Right atrium auricular region (tissue), 2 donors: ENCODE measurements around the gene AFF1. TPM values are rescaled to one million over a fixed set of nuclear protein-coding genes. Genes with fewer than 3 reads are reported as not detected.

Experiments used
- DNase-seq: peaks from one replicate; pipeline ENCODE4 v3.0.0-alpha.2; 2019; ENCODE audit warnings: low spot score
- H3K27ac ChIP-seq, 2 donors: fragments of 200-600 bp; sonication (generic); 1 replicate in 1 of 2; 2 replicates in 1 of 2; pipeline ENCODE4 v1.5.1; 2016 to 2019
- H3K27me3 ChIP-seq, 2 donors: fragments of 200-600 bp; sonication (generic); one replicate each; pipeline versions ENCODE4 v1.5.1 to v1.6.0; 2017 to 2019
- H3K36me3 ChIP-seq: fragments of 200-600 bp; sonication (generic); one replicate; pipeline ENCODE4 v1.5.1; 2016
- H3K4me1 ChIP-seq, 2 donors: fragments of 200-600 bp; sonication (generic); one replicate each; pipeline versions ENCODE4 v1.5.1 to v1.6.0; 2017 to 2019
- H3K4me3 ChIP-seq, 2 donors: fragments of 200-600 bp; sonication (generic); 1 replicate in 1 of 2; 2 replicates in 1 of 2; pipeline ENCODE4 v1.5.1; 2017 to 2019; ENCODE audit warnings: mild to moderate bottlenecking in 1 of 2, moderate library complexity in 1 of 2
- H3K9me3 ChIP-seq, 2 donors: fragments of 200-600 bp; sonication (generic); one replicate each; pipeline ENCODE4 v1.5.1; 2019
- CTCF ChIP-seq, 2 donors: fragments of 200-600 bp; sonication (generic); IDR thresholded peaks; one replicate each; pipeline ENCODE4 v1.5.1; 2019; ENCODE audit warnings: antibody characterized with exemption in 2 of 2
- total RNA-seq, 2 donors: library from RNA; depleted of rRNA; stranded (reverse); fragments of >200 nt; gene quantifications; one replicate each; pipeline ENCODE4 v1.1.0, GENCODE V29; 2016

AFF1 gene
- total RNA-seq, 2 donors from 2014 or later = 59.2 to 73.5 TPM

- no peak for DNase-seq
- H3K4me1 ChIP-seq = peaks cover 0 to 34% of the 10 kb centered on the region in 2 donors
- H3K9me3 ChIP-seq = no peaks in the 10 kb centered on the region
- H3K27me3 ChIP-seq = no peaks in the 10 kb centered on the region
- no peak overlapping the region for H3K27ac ChIP-seq
- H3K36me3 ChIP-seq = peaks cover 22% of the 10 kb centered on the region
- H3K4me3 ChIP-seq = no peak overlapping the region
- TF ChIP-seq CTCF (IDR thresholded peaks at IDR 0.05) = no peak
These were observed 162.3 kb downstream of the AFF1 start for GRCh38 chr4:87097075-87097474.

GRCh38 chr4:87100168-87100567 is 165.4 kb downstream of the AFF1 start:
- no peak for DNase-seq
- no peak for TF ChIP-seq CTCF (IDR thresholded peaks at IDR 0.05)
- no peaks in the 10 kb centered on the region for H3K27me3 ChIP-seq
- peaks cover 14% of the 10 kb centered on the region for H3K36me3 ChIP-seq
- H3K9me3 ChIP-seq = no peaks in the 10 kb centered on the region
- H3K4me1 ChIP-seq = peaks cover 0 to 38% of the 10 kb centered on the region in 2 donors
- no peak overlapping the region for H3K4me3 ChIP-seq
- no peak overlapping the region for H3K27ac ChIP-seq

- H3K9me3 ChIP-seq = no peaks in the 10 kb centered on the region
- H3K27ac ChIP-seq = peak overlapping the region in 1 of 2 donors; percentile 54
- peaks cover 29% of the 10 kb centered on the region for H3K36me3 ChIP-seq
- no peaks in the 10 kb centered on the region for H3K27me3 ChIP-seq
- DNase-seq = no peak
- peaks cover 0 to 38% of the 10 kb centered on the region in 2 donors for H3K4me1 ChIP-seq
- no peak for TF ChIP-seq CTCF (IDR thresholded peaks at IDR 0.05)
- H3K4me3 ChIP-seq = no peak overlapping the region
These were observed 166.9 kb downstream of the AFF1 start for GRCh38 chr4:87101543-87102199.

GRCh38 chr4:87103086-87103485 is 168.3 kb downstream of the AFF1 start:
- no peak for TF ChIP-seq CTCF (IDR thresholded peaks at IDR 0.05)

GRCh38 chr4:87103691-87104187 is 168.9 kb downstream of the AFF1 start:
- peaks cover 39% of the 10 kb centered on the region for H3K36me3 ChIP-seq

More at GRCh38 chr4:87103086-87103485, 168.3 kb downstream of the AFF1 start:
- no peak overlapping the region for H3K4me3 ChIP-seq
- no peaks in the 10 kb centered on the region for H3K27me3 ChIP-seq
- peak overlapping the region; percentile 51 to 54 for H3K27ac ChIP-seq
- no peak for DNase-seq
- H3K9me3 ChIP-seq = no peaks in the 10 kb centered on the region
- H3K36me3 ChIP-seq = peaks cover 32% of the 10 kb centered on the region
- H3K4me1 ChIP-seq = peaks cover 0 to 37% of the 10 kb centered on the region in 2 donors

More at GRCh38 chr4:87103691-87104187, 168.9 kb downstream of the AFF1 start:
- no peak for DNase-seq
- Histone ChIP-seq H3K4me1 (peaks cover 0 to 39% of the 10 kb centered on the region in 2 donors), H3K27ac (peak overlapping the region; percentile 51 to 54), H3K27me3 (no peaks in the 10 kb centered on the region), H3K4me3 (no peak overlapping the region), H3K9me3 (no peaks in the 10 kb centered on the region)
- TF ChIP-seq CTCF (IDR thresholded peaks at IDR 0.05) = no peak
